HG03558 (cell line): ENCODE results near the gene SLTM.

Source experiments
- ATAC-seq: cut with Tn5 transposase; IDR thresholded peaks from one replicate; pipeline ENCODE4 v1.9.1; 2021; ENCODE audit warnings: moderate number of reproducible peaks; ENCODE audit not compliant: unreplicated experiment; ENCODE audit errors: extremely low read depth

SLTM gene

DNA sequence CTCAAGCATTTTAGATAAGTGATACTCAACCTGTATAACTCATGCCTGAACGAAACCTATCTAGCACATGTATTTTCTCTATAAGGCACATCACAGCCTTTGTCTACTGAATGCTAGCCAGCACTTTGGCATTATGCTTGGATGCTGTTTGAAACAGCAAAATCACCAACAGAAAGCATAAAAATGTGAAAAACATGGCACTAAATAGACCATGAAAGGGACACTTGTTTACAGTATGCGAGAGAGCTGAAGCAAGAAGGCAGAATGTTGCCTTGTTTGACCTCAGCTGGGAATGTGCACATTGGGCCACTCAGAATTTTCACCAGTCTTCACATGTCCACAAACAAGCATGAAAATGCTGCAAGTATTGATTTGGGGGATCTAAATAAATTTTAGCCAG is 102.9 kb downstream of the SLTM start:
- ATAC-seq, result no peak
